Measurements from ENCODE around the gene HELZ. TPM values are rescaled to one million over a fixed set of nuclear protein-coding genes. Genes with fewer than 3 reads are reported as not detected.

Gene HELZ
- total and polyA plus RNA-seq, 4 donors = 3.8 to 69.2 (median 25.7) TPM

DNA sequence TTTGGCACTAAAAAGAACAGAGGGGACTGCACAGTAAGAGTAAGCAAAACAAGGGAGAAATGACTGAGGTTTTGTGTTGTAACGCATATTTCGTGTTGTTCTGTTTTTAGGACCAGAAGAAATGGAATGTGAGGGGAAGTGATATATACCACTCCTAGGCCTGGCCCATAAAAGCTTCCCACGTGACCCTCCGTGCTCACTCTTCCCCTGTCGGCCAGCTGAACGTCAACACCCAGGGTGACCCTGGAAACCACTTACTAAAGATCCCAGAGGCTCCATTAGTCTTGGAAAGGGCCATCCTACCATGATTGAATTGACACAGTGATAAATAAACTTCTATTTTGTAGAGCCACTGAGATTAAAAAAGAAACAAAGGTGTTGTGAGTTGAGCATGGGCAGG is 79.8 kb downstream of the HELZ start (continued):
- TF ChIP-seq, protein P1, sequence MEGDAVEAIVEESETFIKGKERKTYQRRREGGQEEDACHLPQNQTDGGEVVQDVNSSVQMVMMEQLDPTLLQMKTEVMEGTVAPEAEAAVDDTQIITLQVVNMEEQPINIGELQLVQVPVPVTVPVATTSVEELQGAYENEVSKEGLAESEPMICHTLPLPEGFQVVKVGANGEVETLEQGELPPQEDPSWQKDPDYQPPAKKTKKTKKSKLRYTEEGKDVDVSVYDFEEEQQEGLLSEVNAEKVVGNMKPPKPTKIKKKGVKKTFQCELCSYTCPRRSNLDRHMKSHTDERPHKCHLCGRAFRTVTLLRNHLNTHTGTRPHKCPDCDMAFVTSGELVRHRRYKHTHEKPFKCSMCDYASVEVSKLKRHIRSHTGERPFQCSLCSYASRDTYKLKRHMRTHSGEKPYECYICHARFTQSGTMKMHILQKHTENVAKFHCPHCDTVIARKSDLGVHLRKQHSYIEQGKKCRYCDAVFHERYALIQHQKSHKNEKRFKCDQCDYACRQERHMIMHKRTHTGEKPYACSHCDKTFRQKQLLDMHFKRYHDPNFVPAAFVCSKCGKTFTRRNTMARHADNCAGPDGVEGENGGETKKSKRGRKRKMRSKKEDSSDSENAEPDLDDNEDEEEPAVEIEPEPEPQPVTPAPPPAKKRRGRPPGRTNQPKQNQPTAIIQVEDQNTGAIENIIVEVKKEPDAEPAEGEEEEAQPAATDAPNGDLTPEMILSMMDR (IDR thresholded peaks at IDR 0.05; ENCODE audit: low read depth, low read length, missing input control) = no peak
- no peak for TF ChIP-seq SP1 (IDR thresholded peaks at IDR 0.05)
- no peak for TF ChIP-seq GABPA (IDR thresholded peaks at IDR 0.05 in 1 of 2, conservative IDR thresholded peaks at IDR 0.05 in 1 of 2)
- TF ChIP-seq JUND (IDR thresholded peaks at IDR 0.05) = no peak

DNA sequence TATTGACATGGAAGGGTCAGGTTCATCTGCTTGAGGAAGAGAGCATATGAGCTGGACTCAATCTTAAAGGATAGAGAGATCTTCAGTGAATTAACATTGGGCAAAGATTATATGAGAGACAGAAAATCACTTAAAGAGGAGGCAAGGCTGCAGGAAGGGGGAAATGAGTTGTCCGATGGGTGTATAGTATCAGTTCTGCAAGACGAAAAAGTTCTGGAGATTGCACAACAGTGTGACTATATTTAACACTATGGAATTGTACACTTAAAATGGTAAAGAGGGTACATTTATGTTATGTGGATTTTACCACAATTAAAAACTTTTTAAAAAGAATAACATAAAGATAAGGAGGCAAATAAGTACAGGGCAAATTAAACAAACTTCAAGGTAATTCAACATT is 80.7 kb downstream of the HELZ start:
- H3K9ac ChIP-seq (ENCODE audit: low read depth in 1 of 2, low read length in 2 of 2) = no peak overlapping the region
- no peaks in the 10 kb centered on the region for H3K27me3 ChIP-seq (ENCODE audit: control insufficient read depth in 4 of 4, insufficient read depth in 4 of 4, low read length in 3 of 4)
- WGBS = 83% methylated on average over 2 of the region's 2 CpGs
- no peak for DNase-seq (ENCODE audit: low spot score)
- H3K4me3 ChIP-seq (ENCODE audit: low read depth in 1 of 3, low read length in 3 of 3) = no peak overlapping the region
- H3K9me3 ChIP-seq (ENCODE audit: control insufficient read depth in 4 of 4, low read length in 3 of 4) = no peaks in the 10 kb centered on the region
- H3K4me1 ChIP-seq (ENCODE audit: control insufficient read depth in 4 of 4, insufficient read depth in 4 of 4, low read length in 3 of 4) = no peaks in the 10 kb centered on the region
- TF ChIP-seq RAD21 (IDR thresholded peaks at IDR 0.05) (no peak), NR2F2 (IDR thresholded peaks at IDR 0.05) (no peak), FOXA2 (IDR thresholded peaks at IDR 0.05) (no peak), YY1 (IDR thresholded peaks at IDR 0.05) (no peak), SP1 (IDR thresholded peaks at IDR 0.05) (no peak), TAF1 (conservative IDR thresholded peaks at IDR 0.05) (no peak), HNF4G (IDR thresholded peaks at IDR 0.05) (no peak), RXRA (IDR thresholded peaks at IDR 0.05) (no peak), FOXA1 (IDR thresholded peaks at IDR 0.05) (no peak), GABPA (IDR thresholded peaks at IDR 0.05 in 1 of 2, conservative IDR thresholded peaks at IDR 0.05 in 1 of 2) (no peak), JUND (IDR thresholded peaks at IDR 0.05) (no peak), EGR1 (IDR thresholded peaks at IDR 0.05; ENCODE audit: low read depth in 2 of 2) (no peak), HNF4A (conservative IDR thresholded peaks at IDR 0.05) (no peak)
- TF ChIP-seq, protein P2, sequence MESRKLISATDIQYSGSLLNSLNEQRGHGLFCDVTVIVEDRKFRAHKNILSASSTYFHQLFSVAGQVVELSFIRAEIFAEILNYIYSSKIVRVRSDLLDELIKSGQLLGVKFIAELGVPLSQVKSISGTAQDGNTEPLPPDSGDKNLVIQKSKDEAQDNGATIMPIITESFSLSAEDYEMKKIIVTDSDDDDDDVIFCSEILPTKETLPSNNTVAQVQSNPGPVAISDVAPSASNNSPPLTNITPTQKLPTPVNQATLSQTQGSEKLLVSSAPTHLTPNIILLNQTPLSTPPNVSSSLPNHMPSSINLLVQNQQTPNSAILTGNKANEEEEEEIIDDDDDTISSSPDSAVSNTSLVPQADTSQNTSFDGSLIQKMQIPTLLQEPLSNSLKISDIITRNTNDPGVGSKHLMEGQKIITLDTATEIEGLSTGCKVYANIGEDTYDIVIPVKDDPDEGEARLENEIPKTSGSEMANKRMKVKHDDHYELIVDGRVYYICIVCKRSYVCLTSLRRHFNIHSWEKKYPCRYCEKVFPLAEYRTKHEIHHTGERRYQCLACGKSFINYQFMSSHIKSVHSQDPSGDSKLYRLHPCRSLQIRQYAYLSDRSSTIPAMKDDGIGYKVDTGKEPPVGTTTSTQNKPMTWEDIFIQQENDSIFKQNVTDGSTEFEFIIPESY (IDR thresholded peaks at IDR 0.05) = no peak
- TF ChIP-seq, protein P1 (IDR thresholded peaks at IDR 0.05; ENCODE audit: low read depth, low read length, missing input control) = no peak
- TF ChIP-seq, protein P3, sequence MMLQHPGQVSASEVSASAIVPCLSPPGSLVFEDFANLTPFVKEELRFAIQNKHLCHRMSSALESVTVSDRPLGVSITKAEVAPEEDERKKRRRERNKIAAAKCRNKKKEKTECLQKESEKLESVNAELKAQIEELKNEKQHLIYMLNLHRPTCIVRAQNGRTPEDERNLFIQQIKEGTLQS (IDR thresholded peaks at IDR 0.05) = no peak
- TF ChIP-seq, protein P4, sequence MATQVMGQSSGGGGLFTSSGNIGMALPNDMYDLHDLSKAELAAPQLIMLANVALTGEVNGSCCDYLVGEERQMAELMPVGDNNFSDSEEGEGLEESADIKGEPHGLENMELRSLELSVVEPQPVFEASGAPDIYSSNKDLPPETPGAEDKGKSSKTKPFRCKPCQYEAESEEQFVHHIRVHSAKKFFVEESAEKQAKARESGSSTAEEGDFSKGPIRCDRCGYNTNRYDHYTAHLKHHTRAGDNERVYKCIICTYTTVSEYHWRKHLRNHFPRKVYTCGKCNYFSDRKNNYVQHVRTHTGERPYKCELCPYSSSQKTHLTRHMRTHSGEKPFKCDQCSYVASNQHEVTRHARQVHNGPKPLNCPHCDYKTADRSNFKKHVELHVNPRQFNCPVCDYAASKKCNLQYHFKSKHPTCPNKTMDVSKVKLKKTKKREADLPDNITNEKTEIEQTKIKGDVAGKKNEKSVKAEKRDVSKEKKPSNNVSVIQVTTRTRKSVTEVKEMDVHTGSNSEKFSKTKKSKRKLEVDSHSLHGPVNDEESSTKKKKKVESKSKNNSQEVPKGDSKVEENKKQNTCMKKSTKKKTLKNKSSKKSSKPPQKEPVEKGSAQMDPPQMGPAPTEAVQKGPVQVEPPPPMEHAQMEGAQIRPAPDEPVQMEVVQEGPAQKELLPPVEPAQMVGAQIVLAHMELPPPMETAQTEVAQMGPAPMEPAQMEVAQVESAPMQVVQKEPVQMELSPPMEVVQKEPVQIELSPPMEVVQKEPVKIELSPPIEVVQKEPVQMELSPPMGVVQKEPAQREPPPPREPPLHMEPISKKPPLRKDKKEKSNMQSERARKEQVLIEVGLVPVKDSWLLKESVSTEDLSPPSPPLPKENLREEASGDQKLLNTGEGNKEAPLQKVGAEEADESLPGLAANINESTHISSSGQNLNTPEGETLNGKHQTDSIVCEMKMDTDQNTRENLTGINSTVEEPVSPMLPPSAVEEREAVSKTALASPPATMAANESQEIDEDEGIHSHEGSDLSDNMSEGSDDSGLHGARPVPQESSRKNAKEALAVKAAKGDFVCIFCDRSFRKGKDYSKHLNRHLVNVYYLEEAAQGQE (IDR thresholded peaks at IDR 0.05) = no peak
- H3K27ac ChIP-seq (ENCODE audit: low read depth in 1 of 2, low read length in 2 of 2) = no peak overlapping the region
- H3K36me3 ChIP-seq (ENCODE audit: control insufficient read depth in 4 of 4, insufficient read depth in 3 of 4, low read depth in 1 of 4, low read length in 3 of 4) = peaks cover 2 to 56% (median 26%) of the 10 kb centered on the region in 4 donors
